ENCODE data around the gene SLK. TPM values are rescaled to one million over a fixed set of nuclear protein-coding genes. Genes with fewer than 3 reads are reported as not detected.

The SLK gene
- total and polyA plus RNA-seq, 2 of the 13 experiments (the other 11 are each of a cell fraction or from before 2014, with no cell fraction given) = 3.4 to 22.8 TPM

- intact Hi-C loops (cut with micrococcal nuclease; ENCODE audit: unreplicated experiment) (no loop called here), in situ Hi-C loops (cut with HindIII; ENCODE audit: extremely low pct_ligation_motif_present, low pct_unique_long_range_greater_than_20kb) (no loop called here)
- DNase-seq (ENCODE audit: low spot score) (peak; percentile 37), FAIRE-seq (no peak), ATAC-seq (no peak)
- Histone ChIP-seq H3K79me2 (ENCODE audit: insufficient read depth, low read length) (no peaks in the 10 kb centered on the region), H3K4me3 (replicated peaks in 1 of 3; ENCODE audit: insufficient read depth in 1 of 3, low read depth in 2 of 3, low read length in 3 of 3) (no peak overlapping the region), H3K27ac (ENCODE audit: extremely low read length, insufficient read depth, low read length) (no peak overlapping the region), H3K9me3 (ENCODE audit: low read length) (no peaks in the 10 kb centered on the region), H2AFZ (ENCODE audit: low read length) (no peak overlapping the region), H3K4me2 (ENCODE audit: low read depth, low read length) (no peak overlapping the region), H3K27me3 (ENCODE audit: control insufficient read depth in 1 of 2, insufficient read depth in 2 of 2, low read length in 2 of 2) (no peaks in the 10 kb centered on the region; a peak in 1 of 5 replicates), H3K4me1 (ENCODE audit: insufficient read depth, low read length) (peaks cover 52% of the 10 kb centered on the region), H4K20me1 (ENCODE audit: insufficient read depth, low read length) (no peaks in the 10 kb centered on the region), H3K36me3 (replicated peaks in 1 of 2; ENCODE audit: control insufficient read depth in 1 of 2, insufficient read depth in 2 of 2, low read length in 2 of 2) (no peaks in the 10 kb centered on the region), H3K9ac (ENCODE audit: insufficient read depth, low read depth, low read length) (no peak overlapping the region)
- POLR2A ChIA-PET = no interaction called here
- no TSS peak for BruUV-seq (replicated peaks)
- TF ChIP-seq NFIB (CRISPR knock-in tag; IDR thresholded peaks at IDR 0.05; ENCODE audit: borderline replicate concordance) (no peak), ZNF878 (CRISPR knock-in tag; IDR thresholded peaks at IDR 0.05) (no peak), ZNF407 (CRISPR knock-in tag; IDR thresholded peaks at IDR 0.05; ENCODE audit: not compliant biosample characterization) (no peak), KLF6 (CRISPR knock-in tag; IDR thresholded peaks at IDR 0.05) (no peak), SMAD3 (CRISPR knock-in tag; IDR thresholded peaks at IDR 0.05) (no peak), ZNF12 (CRISPR knock-in tag; IDR thresholded peaks at IDR 0.05) (no peak), DPF2 (CRISPR knock-in tag; IDR thresholded peaks at IDR 0.05; ENCODE audit: borderline replicate concordance, low read depth) (no peak), ZNF788 (CRISPR knock-in tag; IDR thresholded peaks at IDR 0.05; ENCODE audit: borderline replicate concordance) (no peak), KAT7 (CRISPR knock-in tag; IDR thresholded peaks at IDR 0.05; ENCODE audit: borderline replicate concordance) (no peak), ZNF879 (CRISPR knock-in tag; IDR thresholded peaks at IDR 0.05) (no peak)
- TF ChIP-seq, protein P1, sequence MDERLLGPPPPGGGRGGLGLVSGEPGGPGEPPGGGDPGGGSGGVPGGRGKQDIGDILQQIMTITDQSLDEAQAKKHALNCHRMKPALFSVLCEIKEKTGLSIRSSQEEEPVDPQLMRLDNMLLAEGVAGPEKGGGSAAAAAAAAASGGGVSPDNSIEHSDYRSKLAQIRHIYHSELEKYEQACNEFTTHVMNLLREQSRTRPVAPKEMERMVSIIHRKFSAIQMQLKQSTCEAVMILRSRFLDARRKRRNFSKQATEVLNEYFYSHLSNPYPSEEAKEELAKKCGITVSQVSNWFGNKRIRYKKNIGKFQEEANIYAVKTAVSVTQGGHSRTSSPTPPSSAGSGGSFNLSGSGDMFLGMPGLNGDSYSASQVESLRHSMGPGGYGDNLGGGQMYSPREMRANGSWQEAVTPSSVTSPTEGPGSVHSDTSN (CRISPR knock-in tag; IDR thresholded peaks at IDR 0.05) = no peak
- WGBS (ENCODE audit: low lambda C conversion rate) = under 1% methylated on average over 3 of the region's 3 CpGs
- CTCF ChIA-PET (ENCODE audit: low intra/inter-chr PET ratio, low total read pairs) = no interaction called here
Observed at GRCh38 chr10:103923502-103923901, 43.4 kb upstream of the SLK start.

All from HepG2 (cell line).